ENCODE data around the gene ADISSP. TPM values are rescaled to one million over a fixed set of nuclear protein-coding genes. Genes with fewer than 3 reads are reported as not detected.
A peak's percentile ranks its signal among the peaks of the same experiment; 100 is the strongest.

Gene ADISSP
- total and polyA plus RNA-seq, 2 of the 8 experiments (the other 6 are each of a cell fraction or from before 2014, with no cell fraction given) = 111 to 141 TPM

GRCh38 chr20:3808544-3808943, 41.0 kb upstream of the ADISSP start:
- Histone ChIP-seq H3K79me2 (ENCODE audit: control insufficient read depth in 1 of 2, insufficient read depth in 2 of 2, low read length in 2 of 2) (no peaks in the 10 kb centered on the region), H3K4me3 (ENCODE audit: extremely low read depth in 1 of 4, insufficient read depth in 2 of 4, low read depth in 3 of 4, low read length in 4 of 4) (no peak overlapping the region), H3K9me3 (ENCODE audit: insufficient read depth in 2 of 2, low read depth in 1 of 2, low read length in 1 of 2) (no peaks in the 10 kb centered on the region), H3K4me1 (replicated peaks in 1 of 4; ENCODE audit: control insufficient read depth in 3 of 4, insufficient read depth in 4 of 4, low read length in 3 of 4) (peaks cover 7 to 14% (median 9%) of the 10 kb centered on the region in 4 experiments; a peak in 6 of 7 replicates), H3K4ac (replicated peaks; ENCODE audit: insufficient read length, low read depth, low read length) (no peak overlapping the region), H3K9ac (replicated peaks in 1 of 4; ENCODE audit: extremely low read depth in 1 of 4, low read depth in 3 of 4, low read length in 3 of 4) (no peak overlapping the region), H4K5ac (ENCODE audit: insufficient read length, low read depth, low read length) (no peak overlapping the region), H2BK5ac (ENCODE audit: low read depth, low read length) (no peak overlapping the region), H3K27ac (ENCODE audit: low read depth, low read length) (no peak overlapping the region), H4K8ac (ENCODE audit: extremely low read depth, insufficient read depth, low read length) (no peak overlapping the region), H4K91ac (replicated peaks; ENCODE audit: insufficient read length, low read length) (no peak overlapping the region), H3K23me2 (ENCODE audit: low read depth, low read length) (no peaks in the 10 kb centered on the region), H2AK5ac (ENCODE audit: low read depth, low read length) (no peak overlapping the region), H2BK12ac (ENCODE audit: low read depth, low read length) (no peak overlapping the region), H2BK20ac (ENCODE audit: low read length) (no peak overlapping the region), H3K4me2 (ENCODE audit: insufficient read depth in 1 of 2, low read depth in 2 of 2, low read length in 2 of 2) (no peak overlapping the region), H3K36me3 (ENCODE audit: control insufficient read depth in 2 of 4, insufficient read depth in 4 of 4, low read length in 3 of 4) (peaks cover 0 to 12% (median 7%) of the 10 kb centered on the region in 4 experiments; a peak in 6 of 8 replicates), H3K14ac (ENCODE audit: insufficient read length) (no peak overlapping the region), H3K18ac (ENCODE audit: extremely low read depth, low read length) (no peak overlapping the region), H3K23ac (ENCODE audit: insufficient read length) (no peak overlapping the region), H3K56ac (replicated peaks; ENCODE audit: insufficient read length, low read depth, low read length) (no peak overlapping the region), H3K27me3 (replicated peaks in 1 of 4; ENCODE audit: control insufficient read depth in 3 of 4, extremely low read depth in 1 of 4, insufficient read depth in 3 of 4, low read length in 3 of 4) (no peaks in the 10 kb centered on the region), H3K79me1 (ENCODE audit: low read depth, low read length) (no peaks in the 10 kb centered on the region), H2BK120ac (replicated peaks; ENCODE audit: low read depth, low read length) (no peak overlapping the region), H2BK15ac (ENCODE audit: low read length) (no peak overlapping the region), H4K20me1 (replicated peaks in 1 of 2; ENCODE audit: control insufficient read depth in 1 of 2, insufficient read depth in 2 of 2, low read length in 2 of 2) (no peaks in the 10 kb centered on the region), H2AFZ (ENCODE audit: low read length) (no peak overlapping the region)
- no peak for FAIRE-seq
- TF ChIP-seq MAFK (IDR thresholded peaks at IDR 0.05; ENCODE audit: low read depth, low read length) = no peak
- TF ChIP-seq BACH1 (IDR thresholded peaks at IDR 0.05; ENCODE audit: low read length) = no peak
- TF ChIP-seq YY1 (IDR thresholded peaks at IDR 0.05; ENCODE audit: low read depth, low read length) = no peak
- no peak for TF ChIP-seq TAF1 (IDR thresholded peaks at IDR 0.05; ENCODE audit: low read depth, low read length)
- peak; percentile 62; the same call in 1 of the 2 replicates for TF ChIP-seq KDM1A (IDR thresholded peaks at IDR 0.05; ENCODE audit: borderline replicate concordance, low read length)
- no peak for TF ChIP-seq CTBP2 (IDR thresholded peaks at IDR 0.05; ENCODE audit: borderline replicate concordance, insufficient read depth, insufficient read length, low read length)
- TF ChIP-seq ATF3 (IDR thresholded peaks at IDR 0.05; ENCODE audit: insufficient read depth, low read depth, low read length) = no peak
- no peak for TF ChIP-seq KDM5A (IDR thresholded peaks at IDR 0.05; ENCODE audit: low read length)
- no peak for TF ChIP-seq ATF2 (IDR thresholded peaks at IDR 0.05; ENCODE audit: low read length)
- DNase-seq (ENCODE audit: low read depth in 1 of 2, low spot score in 2 of 2) = no peak
- CTCF ChIA-PET (ENCODE audit: partially characterized antibody) = interaction anchor here (1.0 kb wide), 1 partner anchor 63 kb away, joined by 3 read pairs; no protein-coding TSS in a partner anchor
- POLR2A ChIA-PET (ENCODE audit: partially characterized antibody) = no interaction called here
- 91% methylated on average over 3 of the region's 3 CpGs; no CpG with 5 or more reads in 1 of the 2 experiments for WGBS, 2 experiments (ENCODE audit: extremely low coverage in 1 of 2, insufficient coverage in 1 of 2, insufficient read length in 1 of 2, insufficient replicate concordance in 2 of 2, low coverage in 1 of 2, low lambda C conversion rate in 2 of 2, missing lambda C conversion rate in 1 of 2)
